H1 (cell line): Measurements from ENCODE around the gene KRT75.

Experiments
- EGR1 ChIP-seq: IDR thresholded peaks from 2 replicates; pipeline ENCODE4 v1.6.1; 2011; ENCODE audit warnings: low read depth, low read length, borderline replicate concordance
- EP300 ChIP-seq, 2 experiments: IDR thresholded peaks; 1 replicate in 1 of 2; 2 replicates in 1 of 2; pipeline ENCODE4 v1.6.1; 2011 to 2012; ENCODE audit warnings: low read depth in 2 of 2, low read length in 2 of 2, mild to moderate bottlenecking in 2 of 2, borderline replicate concordance in 1 of 2, inconsistent platforms in 1 of 2, moderate library complexity in 1 of 2
- HDAC2 ChIP-seq, 2 experiments: fragments of 300-600 bp in 1 of 2; sonication (generic) in 1 of 2; IDR thresholded peaks; 2 replicates each; pipeline ENCODE4 v1.6.1; 2011 to 2012; ENCODE audit warnings: low read depth in 2 of 2, low read length in 2 of 2, mild to moderate bottlenecking in 2 of 2, moderate library complexity in 2 of 2, borderline replicate concordance in 1 of 2, inconsistent platforms in 1 of 2
- POLR2A ChIP-seq, 2 experiments: IDR thresholded peaks; 1 replicate in 1 of 2; 2 replicates in 1 of 2; pipeline ENCODE4 v1.6.1; 2011; ENCODE audit warnings: low read depth in 2 of 2, low read length in 2 of 2, mild to moderate bottlenecking in 2 of 2; ENCODE audit errors: control extremely low read depth in 1 of 2
- POLR2AphosphoS5 ChIP-seq: IDR thresholded peaks from 2 replicates; pipeline ENCODE4 v1.6.1; 2011; ENCODE audit warnings: low read depth, low read length
- RAD21 ChIP-seq, 2 experiments: IDR thresholded peaks in 1 of 2; conservative IDR thresholded peaks in 1 of 2; 2 replicates each; pipeline ENCODE4 v1.6.1; 2011; ENCODE audit warnings: low read depth in 2 of 2, low read length in 2 of 2, improper control_type of control experiment in 1 of 2, inconsistent platforms in 1 of 2, mild to moderate bottlenecking in 1 of 2, moderate library complexity in 1 of 2
- RXRA ChIP-seq: IDR thresholded peaks from 2 replicates; pipeline ENCODE4 v1.6.1; 2011; ENCODE audit warnings: low read depth, mild to moderate bottlenecking, low read length, moderate library complexity; ENCODE audit not compliant: insufficient read depth
- TAF7 ChIP-seq: optimal IDR thresholded peaks from 2 replicates; pipeline ENCODE3; 2011; ENCODE audit warnings: low read depth, mild to moderate bottlenecking, inconsistent platforms, low read length, moderate library complexity, borderline replicate concordance
- TCF12 ChIP-seq: IDR thresholded peaks from 2 replicates; pipeline ENCODE4 v1.6.1; 2011; ENCODE audit warnings: low read depth, mild to moderate bottlenecking, low read length
- TF ChIP-seq, protein P1 (sequence below), 3 experiments: IDR thresholded peaks; 1 replicate in 2 of 3; 2 replicates in 1 of 3; pipeline versions ENCODE4 v1.5.1 to v1.6.1; 2011; ENCODE audit warnings: low read length in 3 of 3, mild to moderate bottlenecking in 3 of 3, inconsistent platforms in 2 of 3, low read depth in 1 of 3, moderate library complexity in 1 of 3; ENCODE audit not compliant: insufficient read depth in 1 of 3; ENCODE audit errors: control extremely low read depth in 1 of 3

GRCh38 chr12:52404951-52405350 is 29.2 kb downstream of the KRT75 start:
- TF ChIP-seq POLR2AphosphoS5 (no peak), RXRA (no peak), EP300 (IDR thresholded peaks at IDR 0.05; ENCODE audit: borderline replicate concordance in 1 of 2, low read depth in 2 of 2, low read length in 2 of 2) (no peak), RAD21 (IDR thresholded peaks at IDR 0.05 in 1 of 2, conservative IDR thresholded peaks at IDR 0.05 in 1 of 2; ENCODE audit: low read depth in 2 of 2, low read length in 2 of 2) (no peak), POLR2A (IDR thresholded peaks at IDR 0.05; ENCODE audit: control extremely low read depth in 1 of 2, low read depth in 2 of 2, low read length in 2 of 2) (no peak), EGR1 (no peak), HDAC2 (IDR thresholded peaks at IDR 0.05; ENCODE audit: borderline replicate concordance in 1 of 2, low read depth in 2 of 2, low read length in 2 of 2) (no peak), TAF7 (no peak), TCF12 (no peak)
- TF ChIP-seq, protein P1, sequence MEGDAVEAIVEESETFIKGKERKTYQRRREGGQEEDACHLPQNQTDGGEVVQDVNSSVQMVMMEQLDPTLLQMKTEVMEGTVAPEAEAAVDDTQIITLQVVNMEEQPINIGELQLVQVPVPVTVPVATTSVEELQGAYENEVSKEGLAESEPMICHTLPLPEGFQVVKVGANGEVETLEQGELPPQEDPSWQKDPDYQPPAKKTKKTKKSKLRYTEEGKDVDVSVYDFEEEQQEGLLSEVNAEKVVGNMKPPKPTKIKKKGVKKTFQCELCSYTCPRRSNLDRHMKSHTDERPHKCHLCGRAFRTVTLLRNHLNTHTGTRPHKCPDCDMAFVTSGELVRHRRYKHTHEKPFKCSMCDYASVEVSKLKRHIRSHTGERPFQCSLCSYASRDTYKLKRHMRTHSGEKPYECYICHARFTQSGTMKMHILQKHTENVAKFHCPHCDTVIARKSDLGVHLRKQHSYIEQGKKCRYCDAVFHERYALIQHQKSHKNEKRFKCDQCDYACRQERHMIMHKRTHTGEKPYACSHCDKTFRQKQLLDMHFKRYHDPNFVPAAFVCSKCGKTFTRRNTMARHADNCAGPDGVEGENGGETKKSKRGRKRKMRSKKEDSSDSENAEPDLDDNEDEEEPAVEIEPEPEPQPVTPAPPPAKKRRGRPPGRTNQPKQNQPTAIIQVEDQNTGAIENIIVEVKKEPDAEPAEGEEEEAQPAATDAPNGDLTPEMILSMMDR (IDR thresholded peaks at IDR 0.05; ENCODE audit: control extremely low read depth in 1 of 3, insufficient read depth in 1 of 3, low read depth in 1 of 3, low read length in 3 of 3): no peak; a peak in 1 of 4 replicates
